ENCODE results near the gene PITHD1.
"Not testable (repeated sequence)": the region's sequence is repeated elsewhere in the genome, so short reads cannot be mapped to it uniquely, and the experiment has no call there.

The PITHD1 gene

GRCh38 chr1:23825762-23826522 is 47.7 kb downstream of the PITHD1 start:
- DNase-seq (ENCODE audit: low read depth in 2 of 2), result no peak

GRCh38 chr1:23826590-23826989 is 48.4 kb downstream of the PITHD1 start:
- DNase-seq (ENCODE audit: low read depth in 2 of 2), result not testable (repeated sequence)

- DNase-seq (ENCODE audit: low read depth in 2 of 2), result no peak
Observed at GRCh38 chr1:23827717-23828116, 49.5 kb downstream of the PITHD1 start.

GRCh38 chr1:23834156-23834555 is 55.9 kb downstream of the PITHD1 start:
- DNase-seq (ENCODE audit: low read depth in 2 of 2), result not testable (repeated sequence)

- no peak for DNase-seq (ENCODE audit: low read depth in 2 of 2)
Observed at GRCh38 chr1:23836037-23836436, 57.8 kb downstream of the PITHD1 start.

All from stimulated activated CD4-positive, alpha-beta T cell treated with anti-CD3 and anti-CD28 coated beads, Interleukin-1b, Interleukin-23, amount 100 ng/mL, for 1 hour (primary cell).